GM19025 (cell line): ENCODE data around the gene SUSD2.
"Not testable (repeated sequence)": the region's sequence is repeated elsewhere in the genome, so short reads cannot be mapped to it uniquely, and the experiment has no call there.

Experiments used
- ATAC-seq: cut with Tn5 transposase; IDR thresholded peaks from one replicate; pipeline ENCODE4 v1.9.1; 2021; ENCODE audit warnings: mild to moderate bottlenecking, low read depth, moderate library complexity; ENCODE audit not compliant: unreplicated experiment

The SUSD2 gene

DNA sequence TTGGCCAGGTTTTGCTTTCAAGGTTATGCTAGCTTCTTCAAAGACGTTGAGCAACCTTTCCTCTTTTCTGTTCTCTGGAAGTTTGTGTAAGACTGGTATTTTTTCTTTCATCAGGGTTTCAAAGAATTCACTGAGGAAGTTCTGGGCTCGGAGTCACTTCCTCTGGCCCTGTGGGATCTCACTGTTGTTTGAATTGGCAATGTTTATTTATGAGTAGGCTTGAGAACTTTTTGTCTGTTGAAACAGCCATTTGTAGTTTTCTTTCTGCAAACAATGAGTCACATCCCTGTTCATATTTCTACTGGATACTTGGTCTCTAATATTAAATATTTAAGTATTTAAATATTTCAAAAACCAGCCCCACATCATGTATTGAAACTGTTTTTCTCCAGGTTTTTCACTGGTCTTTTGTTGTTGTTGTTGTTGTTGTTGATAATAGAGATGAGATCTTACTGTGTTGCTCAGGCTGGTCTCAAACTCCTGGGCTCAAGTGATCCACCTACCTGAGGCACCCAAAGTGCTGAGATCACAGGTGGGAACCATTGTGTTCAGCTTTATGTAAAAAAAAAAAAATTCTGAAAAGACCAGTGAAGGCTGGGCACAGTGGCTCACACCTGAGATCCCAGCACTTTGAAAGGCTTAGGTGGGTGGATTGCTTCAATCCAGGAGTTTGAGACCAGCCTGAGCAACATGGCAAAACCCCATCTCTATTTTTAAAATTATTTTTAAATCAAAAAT lies 26.9 kb downstream of the SUSD2 start:
- ATAC-seq: no peak

GRCh38 chr22:24209016-24209415 lies 27.7 kb downstream of the SUSD2 start:
- no peak for ATAC-seq

GRCh38 chr22:24209687-24210086 lies 28.4 kb downstream of the SUSD2 start:
- no peak for ATAC-seq

DNA sequence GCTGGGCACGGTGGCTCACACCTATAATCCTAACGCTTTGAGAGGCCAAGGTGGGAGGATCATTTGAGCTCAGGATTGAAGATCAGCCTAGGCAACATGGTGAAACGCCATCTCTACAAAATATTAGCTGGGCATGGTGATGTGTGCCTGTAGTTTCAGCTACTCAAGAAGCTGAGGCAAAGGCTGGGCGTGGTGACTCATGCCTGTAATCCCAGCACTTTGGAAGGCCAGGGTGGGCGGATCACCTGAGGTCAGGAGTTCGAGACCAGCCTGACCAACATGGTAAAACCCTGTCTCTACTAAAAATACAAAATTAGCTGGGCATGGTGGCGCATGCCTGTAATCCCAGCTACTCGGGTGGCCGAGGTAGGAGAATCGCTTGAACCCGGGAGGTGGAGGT lies 29.1 kb downstream of the SUSD2 start:
- ATAC-seq: not testable (repeated sequence)

DNA sequence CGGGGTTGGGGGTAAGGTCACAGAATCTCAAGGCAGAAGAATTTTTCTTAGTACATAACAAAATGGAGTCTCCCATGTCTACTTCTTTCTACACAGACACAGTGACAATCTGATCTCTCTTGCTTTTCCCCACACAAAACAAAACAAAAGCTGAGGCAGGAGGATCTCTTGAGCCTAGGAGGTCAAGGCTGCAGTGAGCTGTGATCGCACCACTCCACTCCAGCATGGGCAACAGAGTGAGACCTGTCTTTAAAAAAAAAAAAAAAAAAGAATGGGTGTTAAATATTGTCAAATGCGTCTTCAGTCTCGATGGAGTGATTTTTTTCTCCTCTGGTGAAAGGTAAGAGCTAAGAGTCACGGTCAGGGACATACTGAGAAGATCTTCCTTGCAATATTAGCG lies 30.4 kb downstream of the SUSD2 start:
- ATAC-seq: not testable (repeated sequence)

GRCh38 chr22:24213111-24213510 lies 31.8 kb downstream of the SUSD2 start:
- ATAC-seq: not testable (repeated sequence)

- ATAC-seq: no peak
Observed at GRCh38 chr22:24214467-24215285, 33.4 kb downstream of the SUSD2 start.

DNA sequence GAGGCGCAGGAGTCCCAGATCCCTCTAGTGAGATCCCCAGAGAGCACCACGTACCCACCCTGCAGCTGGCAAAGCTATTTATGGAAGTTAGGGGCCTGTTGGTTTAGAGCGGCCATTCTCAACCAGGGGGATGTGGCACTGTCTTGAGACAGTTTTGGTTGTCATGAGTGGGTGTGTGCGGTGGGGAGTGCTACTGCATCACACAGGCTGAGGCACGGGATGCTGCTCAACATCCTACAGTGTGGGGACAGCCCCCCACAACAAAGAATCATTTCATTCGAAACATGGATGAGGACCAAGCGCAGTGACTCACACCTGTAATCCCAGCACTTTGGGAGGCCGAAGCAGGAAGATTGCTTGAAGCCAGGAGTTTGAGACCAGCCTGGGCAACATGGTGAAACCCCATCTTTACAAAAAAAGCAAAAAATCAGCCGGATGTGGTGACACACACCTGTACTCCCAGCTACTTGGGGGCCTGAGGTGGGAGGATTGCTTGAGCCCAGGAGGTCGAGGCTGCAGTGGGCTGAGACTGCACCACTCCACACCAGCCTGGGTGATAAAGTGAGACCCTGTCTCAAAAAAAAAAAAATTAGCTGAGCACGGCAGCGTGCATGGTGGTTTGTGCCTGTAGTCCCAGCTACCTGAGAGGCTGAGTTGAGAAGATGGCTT lies 35.4 kb downstream of the SUSD2 start:
- ATAC-seq: no peak

DNA sequence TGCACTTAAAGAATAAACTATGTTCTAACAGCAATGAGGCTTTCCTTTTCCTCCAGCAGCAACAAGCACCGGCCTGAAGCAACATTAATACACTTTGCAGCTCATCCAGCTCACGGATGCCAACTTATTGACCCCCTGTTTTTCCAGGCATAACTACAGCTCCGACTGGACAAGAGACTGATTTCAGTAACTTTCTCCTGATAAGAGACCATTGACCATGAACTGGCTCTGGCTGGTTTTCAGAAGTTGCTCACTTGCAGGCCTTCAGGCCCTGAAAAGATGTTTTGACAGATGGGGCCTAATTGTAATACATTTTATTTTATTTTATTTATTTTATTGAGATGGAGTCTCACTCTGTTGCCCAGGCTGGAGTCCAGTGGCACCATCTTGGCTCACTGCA lies 36.1 kb downstream of the SUSD2 start:
- no peak for ATAC-seq

- no peak for ATAC-seq
Observed at GRCh38 chr22:24219750-24220149, 38.5 kb downstream of the SUSD2 start.

DNA sequence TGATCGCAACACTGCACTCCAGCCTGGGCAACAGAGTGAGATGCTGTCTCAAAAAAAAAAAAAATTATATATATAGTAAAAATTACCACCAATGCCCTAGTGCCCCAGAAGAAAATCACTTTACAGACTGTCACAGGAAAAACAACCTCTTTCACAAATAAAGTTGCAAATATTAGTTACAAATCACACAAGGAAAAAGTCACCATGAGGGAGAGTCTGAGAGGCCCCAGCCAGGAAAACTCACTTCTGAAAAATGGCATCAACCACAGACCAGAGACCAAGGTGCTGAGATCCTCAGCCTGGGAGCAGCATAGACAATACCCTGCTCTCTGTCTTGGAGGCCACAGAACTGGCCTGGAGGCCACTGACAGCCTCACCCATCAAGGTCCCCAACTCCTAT lies 43.2 kb downstream of the SUSD2 start:
- ATAC-seq: no peak

- no peak for ATAC-seq
Observed at GRCh38 chr22:24225044-24225601, 43.8 kb downstream of the SUSD2 start.

- ATAC-seq: no peak
Observed at GRCh38 chr22:24225951-24226350, 44.7 kb downstream of the SUSD2 start.

- ATAC-seq: no peak
Observed at GRCh38 chr22:24230911-24231656, 49.8 kb downstream of the SUSD2 start.

- ATAC-seq: no peak
Observed at GRCh38 chr22:24231706-24232105, 50.4 kb downstream of the SUSD2 start.

DNA sequence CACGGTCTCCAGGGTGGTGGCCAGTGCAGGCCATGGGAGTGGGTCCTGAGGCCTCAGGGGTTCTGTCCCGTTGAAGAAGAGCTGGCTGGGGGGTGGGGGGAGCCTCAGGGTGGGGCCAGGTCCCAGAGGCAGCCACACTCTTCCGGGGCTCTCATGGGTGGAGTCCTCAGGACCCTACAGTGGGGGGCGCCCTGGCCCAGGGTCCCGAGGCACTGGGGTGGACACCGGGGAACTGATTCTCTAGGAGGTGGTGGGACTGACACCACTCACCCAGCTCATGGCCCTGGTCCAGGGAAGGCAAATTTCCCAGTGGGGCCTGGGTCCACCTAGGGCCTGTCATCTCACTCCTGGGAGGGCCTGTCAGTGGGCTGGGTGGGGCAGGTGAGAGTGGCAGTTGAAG lies 50.8 kb downstream of the SUSD2 start:
- ATAC-seq: no peak

DNA sequence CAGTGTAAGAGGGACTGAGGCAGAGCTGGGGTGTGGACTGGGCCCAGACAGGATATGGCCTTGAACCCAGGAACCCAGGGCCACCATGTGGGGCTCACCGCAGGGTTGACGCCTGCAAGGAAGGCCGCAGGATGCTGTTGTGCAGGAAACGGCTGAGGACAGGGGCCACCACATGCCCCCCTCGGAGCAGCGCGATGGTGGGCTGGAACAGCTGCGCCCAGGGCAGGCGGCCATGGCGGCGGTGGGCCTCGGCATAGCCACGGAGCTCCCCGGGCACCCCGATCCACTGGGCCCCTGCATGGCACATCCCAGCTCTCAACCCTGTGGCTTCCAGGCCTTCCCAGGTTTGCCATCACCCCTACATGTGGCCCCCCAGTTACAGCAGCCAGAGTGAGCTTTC lies 51.4 kb downstream of the SUSD2 start:
- ATAC-seq: no peak

GRCh38 chr22:24233235-24233634 lies 51.9 kb downstream of the SUSD2 start:
- ATAC-seq: no peak

DNA sequence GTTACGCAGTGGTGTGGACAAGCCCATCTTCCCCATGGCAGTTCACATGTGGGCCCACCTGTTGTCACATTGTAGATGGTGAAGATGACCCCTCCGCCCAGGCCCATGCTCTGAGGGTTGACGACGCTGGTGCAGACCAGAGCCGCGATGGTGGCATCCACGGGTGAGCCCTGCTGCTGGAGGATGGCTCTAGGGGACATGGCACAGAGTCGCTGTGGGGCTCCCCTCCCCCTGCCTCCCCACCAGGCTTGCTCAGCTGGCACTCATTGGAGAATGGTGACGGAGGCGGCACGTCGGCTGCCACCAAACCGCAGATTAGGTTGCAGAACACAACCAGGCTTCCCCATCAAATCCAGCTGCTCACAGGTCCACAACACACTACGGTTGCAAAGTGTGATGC lies 52.5 kb downstream of the SUSD2 start:
- no peak for ATAC-seq

DNA sequence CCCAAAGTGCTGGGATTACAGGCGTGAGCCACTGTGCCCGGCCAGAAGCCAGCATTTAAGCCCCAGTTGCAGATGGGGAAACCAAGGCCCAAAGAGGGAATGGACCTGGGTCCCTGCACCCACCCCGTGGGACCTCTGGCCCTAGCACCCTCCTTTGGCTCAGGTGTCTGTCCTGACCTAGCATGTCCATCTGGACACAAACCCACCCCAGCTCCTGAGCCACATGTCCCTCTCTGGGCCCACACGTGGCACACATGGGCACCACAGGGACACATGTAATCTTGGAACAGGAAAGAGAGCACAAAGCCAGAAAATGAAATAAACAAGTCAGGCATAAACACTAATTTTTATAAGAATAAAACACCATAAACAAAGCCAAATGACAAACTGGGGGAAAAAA lies 54.0 kb downstream of the SUSD2 start:
- no peak for ATAC-seq
